Naive B cell (primary cell): ENCODE measurements around the gene PSMC4. TPM values are rescaled to one million over a fixed set of nuclear protein-coding genes. Genes with fewer than 3 reads are reported as not detected.
A peak's percentile ranks its signal among the peaks of the same experiment; 100 is the strongest.

ENCODE experiments used
- ATAC-seq, 2 donors: fragments of 150-1000 bp; cut with Tn5 transposase; 2 replicates each; pipeline ENCODE4 v1.10.0; 2021; ENCODE audit warnings: low read depth in 2 of 2, mild to moderate bottlenecking in 2 of 2, moderate library complexity in 2 of 2
- DNase-seq: peaks from one replicate; pipeline ENCODE4 v3.0.0; 2022
- H3K27ac Mint-ChIP-seq, 6 donors: one replicate each; pipeline ENCODE4 v1.8.0; 2020 to 2022; ENCODE audit warnings: mild to moderate bottlenecking in 6 of 6, mixed read lengths in 6 of 6, moderate library complexity in 5 of 6, inconsistent platforms in 2 of 6
- H3K27me3 Mint-ChIP-seq, 3 donors: one replicate each; pipeline ENCODE4 v1.8.0; 2021 to 2022; ENCODE audit warnings: mixed read lengths in 3 of 3, mild to moderate bottlenecking in 1 of 3
- H3K36me3 Mint-ChIP-seq, 2 donors: one replicate each; pipeline ENCODE4 v1.8.0; 2020 to 2022; ENCODE audit warnings: mixed read lengths in 2 of 2, inconsistent platforms in 1 of 2, mild to moderate bottlenecking in 1 of 2
- H3K4me1 Mint-ChIP-seq, 3 donors: one replicate each; pipeline ENCODE4 v1.8.0; 2020 to 2022; ENCODE audit warnings: mixed read lengths in 3 of 3, inconsistent platforms in 1 of 3, mild to moderate bottlenecking in 1 of 3, moderate library complexity in 1 of 3
- H3K4me3 Mint-ChIP-seq, 8 donors: one replicate each; pipeline ENCODE4 v1.8.0; 2020 to 2022; ENCODE audit warnings: mild to moderate bottlenecking in 8 of 8, mixed read lengths in 8 of 8, moderate library complexity in 8 of 8, inconsistent platforms in 2 of 8
- H3K9me3 Mint-ChIP-seq, 7 donors: one replicate each; pipeline ENCODE4 v1.8.0; 2020 to 2022; ENCODE audit warnings: mixed read lengths in 7 of 7, mild to moderate bottlenecking in 5 of 7, inconsistent platforms in 2 of 7, moderate library complexity in 1 of 7
- polyA plus RNA-seq, 6 donors: library from polyadenylated mRNA; unstranded; fragments of 300-500 nt; fragmentation: Illumina TruSeq; gene quantifications; one replicate each; pipeline ENCODE4 v1.2.3, GENCODE V29; 2021; ENCODE audit warnings: low read depth in 6 of 6

PSMC4 gene
- polyA plus RNA-seq, result 10 to 100 TPM; 78.2 to 94.5 (median 89.9) TPM

GRCh38 chr19:39970675-39971379 lies at the start of gene PSMC4:
PSMC4 (plus strand) TSS chr19:39971165; CDS start chr19:39971203, 38 bp downstream.
- peak; percentile 99 for DNase-seq
- H3K27ac Mint-ChIP-seq, result peak within 1 kb of the TSS; percentile 96 to 100 (median 99)
- peaks cover 35 to 52% (median 46%) of the 10 kb centered on the region in 3 donors for H3K4me1 Mint-ChIP-seq
- no peaks in the 10 kb centered on the region for H3K27me3 Mint-ChIP-seq
- peaks cover 13 to 18% of the 10 kb centered on the region in 2 donors for H3K36me3 Mint-ChIP-seq
- H3K9me3 Mint-ChIP-seq, result peaks cover 0 to 1% (median 0%) of the 10 kb centered on the region in 7 donors
- ATAC-seq, result peak; percentile 93 to 95
- H3K4me3 Mint-ChIP-seq, result peak within 1 kb of the TSS; percentile 90 to 99 (median 97)

GRCh38 chr19:39923862-39924261 lies 47.1 kb upstream of the PSMC4 start:
- ATAC-seq (no peak), DNase-seq (no peak)
- peaks cover 8 to 10% of the 10 kb centered on the region in 2 donors for H3K36me3 Mint-ChIP-seq
- no peaks in the 10 kb centered on the region for H3K27me3 Mint-ChIP-seq
- H3K4me1 Mint-ChIP-seq, result peaks cover 6 to 19% (median 10%) of the 10 kb centered on the region in 3 donors
- peaks cover 0 to 4% (median 0%) of the 10 kb centered on the region in 7 donors for H3K9me3 Mint-ChIP-seq
- no peak overlapping the region for H3K27ac Mint-ChIP-seq
- H3K4me3 Mint-ChIP-seq, result no peak overlapping the region

- peaks cover 7 to 17% (median 11%) of the 10 kb centered on the region in 3 donors for H3K4me1 Mint-ChIP-seq
- DNase-seq (no peak), ATAC-seq (no peak)
- H3K36me3 Mint-ChIP-seq, result peaks cover 5 to 6% of the 10 kb centered on the region in 2 donors
- H3K27ac Mint-ChIP-seq, result peak overlapping the region in 1 of 6 donors; percentile 37
- no peak overlapping the region for H3K4me3 Mint-ChIP-seq
- H3K27me3 Mint-ChIP-seq, result no peaks in the 10 kb centered on the region
- peaks cover 0 to 3% (median 0%) of the 10 kb centered on the region in 7 donors for H3K9me3 Mint-ChIP-seq
Measured at GRCh38 chr19:39924389-39924788, 46.6 kb upstream of the PSMC4 start.

- Mint-ChIP-seq H3K36me3 (peaks cover 0 to under 1% of the 10 kb centered on the region in 2 donors), H3K4me1 (peaks cover 12 to 17% (median 15%) of the 10 kb centered on the region in 3 donors), H3K27me3 (no peaks in the 10 kb centered on the region), H3K9me3 (peaks cover 0 to 2% (median 0%) of the 10 kb centered on the region in 7 donors), H3K4me3 (no peak overlapping the region), H3K27ac (no peak overlapping the region)
- DNase-seq (no peak), ATAC-seq (no peak)
Measured at GRCh38 chr19:39924952-39925351, 46.0 kb upstream of the PSMC4 start.

GRCh38 chr19:39926170-39926760 lies 44.7 kb upstream of the PSMC4 start:
- peaks cover 0 to 2% (median 0%) of the 10 kb centered on the region in 7 donors for H3K9me3 Mint-ChIP-seq
- ATAC-seq (no peak), DNase-seq (no peak)
- no peak overlapping the region for H3K4me3 Mint-ChIP-seq
- no peaks in the 10 kb centered on the region for H3K27me3 Mint-ChIP-seq
- H3K36me3 Mint-ChIP-seq, result no peaks in the 10 kb centered on the region
- peak overlapping the region in 1 of 6 donors; percentile 39 for H3K27ac Mint-ChIP-seq
- peaks cover 15 to 18% (median 17%) of the 10 kb centered on the region in 3 donors for H3K4me1 Mint-ChIP-seq

GRCh38 chr19:39927076-39927475 lies 43.9 kb upstream of the PSMC4 start:
- no peak for ATAC-seq
- H3K9me3 Mint-ChIP-seq, result peaks cover 0 to 2% (median 0%) of the 10 kb centered on the region in 7 donors
- H3K27me3 Mint-ChIP-seq, result no peaks in the 10 kb centered on the region
- DNase-seq, result no peak
- peaks cover 15 to 21% (median 19%) of the 10 kb centered on the region in 3 donors for H3K4me1 Mint-ChIP-seq
- H3K4me3 Mint-ChIP-seq, result no peak overlapping the region
- H3K36me3 Mint-ChIP-seq, result no peaks in the 10 kb centered on the region
- H3K27ac Mint-ChIP-seq, result no peak overlapping the region

- H3K27me3 Mint-ChIP-seq, result no peaks in the 10 kb centered on the region
- no peak overlapping the region for H3K27ac Mint-ChIP-seq
- H3K4me3 Mint-ChIP-seq, result no peak overlapping the region
- no peak for DNase-seq
- peaks cover 15 to 24% (median 20%) of the 10 kb centered on the region in 3 donors for H3K4me1 Mint-ChIP-seq
- ATAC-seq, result no peak
- peaks cover 0 to 2% (median 0%) of the 10 kb centered on the region in 7 donors for H3K9me3 Mint-ChIP-seq
- H3K36me3 Mint-ChIP-seq, result no peaks in the 10 kb centered on the region
Measured at GRCh38 chr19:39927524-39928356, 43.2 kb upstream of the PSMC4 start.

GRCh38 chr19:39928357-39928725 lies 42.6 kb upstream of the PSMC4 start:
- peaks cover 17 to 24% (median 18%) of the 10 kb centered on the region in 3 donors for H3K4me1 Mint-ChIP-seq
- H3K27me3 Mint-ChIP-seq, result no peaks in the 10 kb centered on the region
- H3K27ac Mint-ChIP-seq, result no peak overlapping the region
- peaks cover 0 to 2% (median 0%) of the 10 kb centered on the region in 7 donors for H3K9me3 Mint-ChIP-seq
- ATAC-seq (no peak), DNase-seq (no peak)
- no peaks in the 10 kb centered on the region for H3K36me3 Mint-ChIP-seq
- H3K4me3 Mint-ChIP-seq, result no peak overlapping the region

- no peak overlapping the region for H3K4me3 Mint-ChIP-seq
Measured at GRCh38 chr19:39929750-39930149, 41.2 kb upstream of the PSMC4 start.

GRCh38 chr19:39934584-39935363 lies 36.2 kb upstream of the PSMC4 start, which contains the start of gene FCGBP:
FCGBP (minus strand) TSS chr19:39934634.
- H3K4me3 Mint-ChIP-seq, result peak within 1 kb of the TSS in 3 of 8 donors; percentile 19 to 82 (median 41)
- no peak for DNase-seq
- H3K36me3 Mint-ChIP-seq, result no peaks in the 10 kb centered on the region
- H3K9me3 Mint-ChIP-seq, result peaks cover 0 to 5% (median 3%) of the 10 kb centered on the region in 7 donors
- peak within 1 kb of the TSS in 5 of 6 donors; percentile 24 to 81 (median 44) for H3K27ac Mint-ChIP-seq
- ATAC-seq, result no peak
- H3K27me3 Mint-ChIP-seq, result peaks cover 0 to 4% (median 0%) of the 10 kb centered on the region in 3 donors
- peaks cover 39 to 61% (median 54%) of the 10 kb centered on the region in 3 donors for H3K4me1 Mint-ChIP-seq

More at GRCh38 chr19:39929750-39930149, 41.2 kb upstream of the PSMC4 start:
- Mint-ChIP-seq H3K9me3 (peaks cover 0 to 2% (median 0%) of the 10 kb centered on the region in 7 donors), H3K27me3 (peaks cover 0 to 4% (median 0%) of the 10 kb centered on the region in 3 donors), H3K4me1 (peaks cover 24 to 34% (median 25%) of the 10 kb centered on the region in 3 donors), H3K27ac (peak overlapping the region in 2 of 6 donors; percentile 70 to 94), H3K36me3 (no peaks in the 10 kb centered on the region)
- DNase-seq, result no peak
- no peak for ATAC-seq

GRCh38 chr19:39935364-39935661 lies 35.7 kb upstream of the PSMC4 start:
- H3K27ac Mint-ChIP-seq, result peak overlapping the region in 4 of 6 donors; percentile 24 to 81 (median 44)
- DNase-seq (no peak), ATAC-seq (no peak)
- peaks cover 0 to 4% of the 10 kb centered on the region in 2 donors for H3K36me3 Mint-ChIP-seq
- H3K4me1 Mint-ChIP-seq, result peaks cover 42 to 59% (median 58%) of the 10 kb centered on the region in 3 donors
- peaks cover 2 to 8% (median 5%) of the 10 kb centered on the region in 7 donors for H3K9me3 Mint-ChIP-seq
- peak overlapping the region in 3 of 8 donors; percentile 41 to 82 (median 60) for H3K4me3 Mint-ChIP-seq
- H3K27me3 Mint-ChIP-seq, result peaks cover 0 to 4% (median 0%) of the 10 kb centered on the region in 3 donors

- peaks cover 49 to 66% (median 63%) of the 10 kb centered on the region in 3 donors for H3K4me1 Mint-ChIP-seq
- peak overlapping the region in 6 of 8 donors; percentile 41 to 85 (median 66) for H3K4me3 Mint-ChIP-seq
- H3K9me3 Mint-ChIP-seq, result peaks cover 4 to 14% (median 9%) of the 10 kb centered on the region in 7 donors
- peak overlapping the region; percentile 48 to 81 (median 60) for H3K27ac Mint-ChIP-seq
- no peak for DNase-seq
- ATAC-seq, result no peak
- H3K36me3 Mint-ChIP-seq, result peaks cover 0 to 8% of the 10 kb centered on the region in 2 donors
- H3K27me3 Mint-ChIP-seq, result peaks cover 0 to 4% (median 0%) of the 10 kb centered on the region in 3 donors
Measured at GRCh38 chr19:39936020-39936419, 34.9 kb upstream of the PSMC4 start.
